ENCODE results near the gene ERVMER34-1.

Gene ERVMER34-1

DNA sequence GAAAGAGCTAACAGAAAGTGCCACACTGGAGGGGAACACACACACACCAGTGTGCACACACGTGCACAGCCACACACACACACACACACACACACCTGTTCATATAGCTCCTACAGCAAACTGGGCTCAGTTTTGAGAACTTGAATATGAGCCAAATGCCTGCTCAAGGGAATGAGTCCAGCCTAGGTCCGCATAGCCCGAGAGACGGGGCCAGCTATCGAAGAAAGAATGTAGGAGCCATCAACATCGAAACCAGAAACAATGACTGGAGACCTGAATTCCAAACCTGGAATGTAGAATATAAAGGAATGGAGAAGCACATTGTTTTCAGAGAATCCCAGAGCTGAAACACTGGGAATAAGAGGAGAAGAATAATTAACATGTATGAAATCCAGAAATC, 37.6 kb upstream of the ERVMER34-1 start:
- H3K27me3 ChIP-seq (ENCODE audit: control insufficient read depth, insufficient read depth, low read length) = no peaks in the 10 kb centered on the region
- H3K4me2 ChIP-seq (ENCODE audit: low read length) = no peak overlapping the region
- TF ChIP-seq, protein P1, sequence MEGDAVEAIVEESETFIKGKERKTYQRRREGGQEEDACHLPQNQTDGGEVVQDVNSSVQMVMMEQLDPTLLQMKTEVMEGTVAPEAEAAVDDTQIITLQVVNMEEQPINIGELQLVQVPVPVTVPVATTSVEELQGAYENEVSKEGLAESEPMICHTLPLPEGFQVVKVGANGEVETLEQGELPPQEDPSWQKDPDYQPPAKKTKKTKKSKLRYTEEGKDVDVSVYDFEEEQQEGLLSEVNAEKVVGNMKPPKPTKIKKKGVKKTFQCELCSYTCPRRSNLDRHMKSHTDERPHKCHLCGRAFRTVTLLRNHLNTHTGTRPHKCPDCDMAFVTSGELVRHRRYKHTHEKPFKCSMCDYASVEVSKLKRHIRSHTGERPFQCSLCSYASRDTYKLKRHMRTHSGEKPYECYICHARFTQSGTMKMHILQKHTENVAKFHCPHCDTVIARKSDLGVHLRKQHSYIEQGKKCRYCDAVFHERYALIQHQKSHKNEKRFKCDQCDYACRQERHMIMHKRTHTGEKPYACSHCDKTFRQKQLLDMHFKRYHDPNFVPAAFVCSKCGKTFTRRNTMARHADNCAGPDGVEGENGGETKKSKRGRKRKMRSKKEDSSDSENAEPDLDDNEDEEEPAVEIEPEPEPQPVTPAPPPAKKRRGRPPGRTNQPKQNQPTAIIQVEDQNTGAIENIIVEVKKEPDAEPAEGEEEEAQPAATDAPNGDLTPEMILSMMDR (IDR thresholded peaks at IDR 0.05) = no peak
- no peak overlapping the region for H3K27ac ChIP-seq
- no peaks in the 10 kb centered on the region for H3K79me2 ChIP-seq
- H3K4me3 ChIP-seq (ENCODE audit: low read depth, low read length) = no peak overlapping the region
- H3K4me1 ChIP-seq = no peaks in the 10 kb centered on the region
- no peak overlapping the region for H3K9ac ChIP-seq
- no peak overlapping the region for H2AFZ ChIP-seq
- no peaks in the 10 kb centered on the region for H3K36me3 ChIP-seq (ENCODE audit: control insufficient read depth, insufficient read depth, low read length)
- no peaks in the 10 kb centered on the region for H3K9me3 ChIP-seq (ENCODE audit: control insufficient read depth, low read length)

DNA sequence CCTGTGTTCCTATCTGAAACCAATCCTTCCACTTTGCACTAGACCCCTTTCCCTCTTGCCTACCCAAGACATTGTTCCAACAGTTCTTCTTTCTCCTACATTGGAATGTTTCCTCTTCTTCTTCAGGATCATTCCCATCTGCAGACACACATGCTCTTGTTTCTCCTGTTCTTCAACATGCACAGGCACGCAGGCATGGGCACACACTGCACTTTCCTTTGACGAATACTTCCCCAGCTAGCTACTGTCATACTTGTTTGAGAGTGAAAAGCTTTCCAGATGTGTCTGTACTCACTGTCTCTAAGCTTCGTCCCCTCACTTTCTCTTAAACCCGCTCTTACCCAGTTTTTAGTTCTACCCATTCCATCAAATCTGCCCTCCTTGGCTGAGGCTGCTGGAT, 31.8 kb upstream of the ERVMER34-1 start:
- TF ChIP-seq, protein P1 (IDR thresholded peaks at IDR 0.05) = no peak
- Histone ChIP-seq H3K36me3 (ENCODE audit: control insufficient read depth, insufficient read depth, low read length) (no peaks in the 10 kb centered on the region), H3K4me1 (no peaks in the 10 kb centered on the region), H3K9me3 (ENCODE audit: control insufficient read depth, low read length) (no peaks in the 10 kb centered on the region), H3K4me3 (ENCODE audit: low read depth, low read length) (no peak overlapping the region), H2AFZ (no peak overlapping the region), H3K4me2 (ENCODE audit: low read length) (no peak overlapping the region), H3K27ac (no peak overlapping the region), H3K9ac (no peak overlapping the region), H3K27me3 (ENCODE audit: control insufficient read depth, insufficient read depth, low read length) (no peaks in the 10 kb centered on the region), H3K79me2 (no peaks in the 10 kb centered on the region)

DNA sequence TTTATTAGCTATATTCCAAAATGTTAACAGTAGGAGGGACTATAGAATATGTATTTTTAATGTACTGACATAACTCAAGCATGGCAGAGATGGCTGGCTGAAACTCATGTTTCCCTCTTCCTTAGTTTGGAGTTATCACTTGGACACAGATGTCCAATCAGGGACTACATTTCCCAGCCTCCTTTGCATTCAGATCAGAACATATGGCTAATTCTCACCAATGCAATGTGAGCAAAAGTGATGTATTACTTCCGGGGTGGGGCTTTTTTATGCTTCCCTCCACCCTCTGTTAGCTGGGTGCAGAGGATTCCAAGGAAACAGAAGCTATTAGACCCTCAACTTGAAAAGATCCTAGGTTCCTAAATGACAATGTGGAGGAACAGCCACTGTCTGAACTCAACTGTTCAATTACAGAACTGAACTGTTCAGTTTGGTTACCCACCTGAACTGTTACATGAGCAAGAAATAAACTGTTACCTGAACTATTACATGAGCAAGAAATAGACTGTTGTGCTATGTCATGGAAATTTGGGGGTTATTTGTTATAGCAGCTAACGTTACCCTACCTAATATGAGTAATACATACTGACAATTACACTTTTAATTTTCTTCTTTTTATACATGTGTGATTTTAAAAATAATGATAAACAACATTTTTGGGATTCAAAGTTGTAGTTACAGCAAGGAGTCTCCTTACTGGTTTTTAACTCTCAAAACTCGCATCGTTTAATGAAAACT, 29.6 kb upstream of the ERVMER34-1 start:
- H3K4me3 ChIP-seq (ENCODE audit: low read depth, low read length) = no peak overlapping the region
- no peaks in the 10 kb centered on the region for H3K79me2 ChIP-seq
- H3K36me3 ChIP-seq (ENCODE audit: control insufficient read depth, insufficient read depth, low read length) = no peaks in the 10 kb centered on the region
- no peaks in the 10 kb centered on the region for H3K9me3 ChIP-seq (ENCODE audit: control insufficient read depth, low read length)
- H2AFZ ChIP-seq = no peak overlapping the region
- TF ChIP-seq, protein P1 (IDR thresholded peaks at IDR 0.05) = no peak
- H3K9ac ChIP-seq = no peak overlapping the region
- no peaks in the 10 kb centered on the region for H3K27me3 ChIP-seq (ENCODE audit: control insufficient read depth, insufficient read depth, low read length)
- H3K27ac ChIP-seq = no peak overlapping the region
- H3K4me2 ChIP-seq (ENCODE audit: low read length) = no peak overlapping the region
- no peaks in the 10 kb centered on the region for H3K4me1 ChIP-seq

DNA sequence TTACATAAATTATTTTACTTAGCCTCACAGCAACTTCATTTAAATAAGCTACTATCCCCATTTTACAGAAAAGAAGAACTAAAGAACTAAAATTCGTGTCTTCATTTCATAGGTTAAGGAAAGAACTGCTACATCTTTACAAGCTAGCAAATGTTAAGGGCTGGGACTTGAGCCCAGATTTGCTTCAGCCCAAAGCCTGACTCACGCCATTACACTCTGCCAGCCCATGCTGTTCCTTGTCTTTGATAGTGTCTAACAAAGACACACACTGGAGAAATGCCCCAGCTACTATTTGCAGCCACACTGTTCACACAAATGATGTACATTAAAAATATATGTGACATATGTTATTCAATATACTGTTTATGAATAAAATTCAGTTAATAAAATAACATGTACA, 29.0 kb upstream of the ERVMER34-1 start:
- no peaks in the 10 kb centered on the region for H3K79me2 ChIP-seq
- H3K9ac ChIP-seq = no peak overlapping the region
- no peaks in the 10 kb centered on the region for H3K36me3 ChIP-seq (ENCODE audit: control insufficient read depth, insufficient read depth, low read length)
- no peak overlapping the region for H2AFZ ChIP-seq
- no peaks in the 10 kb centered on the region for H3K9me3 ChIP-seq (ENCODE audit: control insufficient read depth, low read length)
- TF ChIP-seq, protein P1 (IDR thresholded peaks at IDR 0.05) = no peak
- no peak overlapping the region for H3K4me3 ChIP-seq (ENCODE audit: low read depth, low read length)
- H3K27me3 ChIP-seq (ENCODE audit: control insufficient read depth, insufficient read depth, low read length) = no peaks in the 10 kb centered on the region
- H3K4me1 ChIP-seq = no peaks in the 10 kb centered on the region
- no peak overlapping the region for H3K4me2 ChIP-seq (ENCODE audit: low read length)
- H3K27ac ChIP-seq = no peak overlapping the region

DNA sequence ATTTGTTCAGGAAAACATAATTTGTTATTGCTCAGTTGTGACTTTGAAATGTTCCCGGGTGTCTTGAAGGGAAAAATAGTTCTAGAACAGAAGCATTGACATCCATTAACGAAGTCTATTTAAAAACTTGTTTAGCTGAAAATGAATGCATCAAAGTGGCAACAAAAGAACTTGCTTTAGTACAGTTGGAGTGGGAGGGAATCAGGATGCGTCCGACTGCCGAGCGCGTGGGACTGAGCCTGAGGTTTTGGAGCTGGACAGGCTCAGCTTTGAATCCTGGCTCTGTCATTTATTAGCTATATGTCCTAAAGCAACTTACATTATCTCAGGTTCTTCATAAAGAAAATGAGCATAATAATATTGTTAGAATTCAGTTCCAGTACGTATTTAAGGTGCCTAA, 9.0 kb upstream of the ERVMER34-1 start:
- no peaks in the 10 kb centered on the region for H3K79me2 ChIP-seq
- TF ChIP-seq, protein P1 (IDR thresholded peaks at IDR 0.05) = no peak
- no peak overlapping the region for H3K27ac ChIP-seq
- H3K4me2 ChIP-seq (ENCODE audit: low read length) = no peak overlapping the region
- H2AFZ ChIP-seq = no peak overlapping the region
- no peaks in the 10 kb centered on the region for H3K9me3 ChIP-seq (ENCODE audit: control insufficient read depth, low read length)
- H3K36me3 ChIP-seq (ENCODE audit: control insufficient read depth, insufficient read depth, low read length) = no peaks in the 10 kb centered on the region
- H3K4me1 ChIP-seq = no peaks in the 10 kb centered on the region
- H3K4me3 ChIP-seq (ENCODE audit: low read depth, low read length) = no peak overlapping the region
- no peak overlapping the region for H3K9ac ChIP-seq
- H3K27me3 ChIP-seq (ENCODE audit: control insufficient read depth, insufficient read depth, low read length) = no peaks in the 10 kb centered on the region
